Measurements from ENCODE around the gene DTX3L.

Gene DTX3L

GRCh38 chr3:122606330-122606729 is 42.2 kb downstream of the DTX3L start:
- Histone ChIP-seq H3K27ac (ENCODE audit: low read depth, low read length) (no peak overlapping the region), H3K36me3 (ENCODE audit: insufficient read depth, low read length) (no peaks in the 10 kb centered on the region), H3K9me3 (ENCODE audit: insufficient read depth, low read depth, low read length) (no peaks in the 10 kb centered on the region), H3K27me3 (ENCODE audit: insufficient read depth, low read length) (no peaks in the 10 kb centered on the region), H3K4me1 (ENCODE audit: insufficient read depth, low read length) (peaks cover 3% of the 10 kb centered on the region; the same call in 1 of the 2 replicates), H3K4me3 (ENCODE audit: low read length) (no peak overlapping the region), H3K9ac (ENCODE audit: low read depth, low read length) (no peak overlapping the region)
- 82% methylated on average over 3 of the region's 4 CpGs for WGBS

- WGBS = no CpG with 5 or more reads among the region's 1 CpG
- no peak overlapping the region for H3K9ac ChIP-seq (ENCODE audit: low read depth, low read length)
- no peaks in the 10 kb centered on the region for H3K36me3 ChIP-seq (ENCODE audit: insufficient read depth, low read length)
- no peak overlapping the region for H3K4me3 ChIP-seq (ENCODE audit: low read length)
- no peak overlapping the region for H3K27ac ChIP-seq (ENCODE audit: low read depth, low read length)
- H3K27me3 ChIP-seq (ENCODE audit: insufficient read depth, low read length) = no peaks in the 10 kb centered on the region
- no peaks in the 10 kb centered on the region for H3K4me1 ChIP-seq (ENCODE audit: insufficient read depth, low read length)
- no peaks in the 10 kb centered on the region for H3K9me3 ChIP-seq (ENCODE audit: insufficient read depth, low read depth, low read length)
Measured at GRCh38 chr3:122608916-122609315, 44.8 kb downstream of the DTX3L start.

GRCh38 chr3:122609798-122610559 is 45.8 kb downstream of the DTX3L start:
- no peak overlapping the region for H3K9ac ChIP-seq (ENCODE audit: low read depth, low read length)
- no peaks in the 10 kb centered on the region for H3K27me3 ChIP-seq (ENCODE audit: insufficient read depth, low read length)
- H3K4me3 ChIP-seq (ENCODE audit: low read length) = no peak overlapping the region
- 94% methylated on average over 7 of the region's 7 CpGs for WGBS
- peaks cover under 1% of the 10 kb centered on the region for H3K4me1 ChIP-seq (ENCODE audit: insufficient read depth, low read length)
- H3K36me3 ChIP-seq (ENCODE audit: insufficient read depth, low read length) = no peaks in the 10 kb centered on the region
- no peaks in the 10 kb centered on the region for H3K9me3 ChIP-seq (ENCODE audit: insufficient read depth, low read depth, low read length)
- no peak overlapping the region for H3K27ac ChIP-seq (ENCODE audit: low read depth, low read length)

- Histone ChIP-seq H3K36me3 (ENCODE audit: insufficient read depth, low read length) (no peaks in the 10 kb centered on the region), H3K27me3 (ENCODE audit: insufficient read depth, low read length) (no peaks in the 10 kb centered on the region), H3K9ac (ENCODE audit: low read depth, low read length) (no peak overlapping the region), H3K4me1 (ENCODE audit: insufficient read depth, low read length) (peaks cover 12% of the 10 kb centered on the region), H3K27ac (ENCODE audit: low read depth, low read length) (no peak overlapping the region), H3K4me3 (ENCODE audit: low read length) (no peak overlapping the region), H3K9me3 (ENCODE audit: insufficient read depth, low read depth, low read length) (no peaks in the 10 kb centered on the region)
- 93% methylated on average over 5 of the region's 5 CpGs for WGBS
Measured at GRCh38 chr3:122612696-122613095, 48.6 kb downstream of the DTX3L start.

GRCh38 chr3:122615303-122615702 is 51.2 kb downstream of the DTX3L start:
- H3K4me1 ChIP-seq (ENCODE audit: insufficient read depth, low read length) = peaks cover 12% of the 10 kb centered on the region
- H3K27ac ChIP-seq (ENCODE audit: low read depth, low read length) = no peak overlapping the region
- H3K9me3 ChIP-seq (ENCODE audit: insufficient read depth, low read depth, low read length) = no peaks in the 10 kb centered on the region
- 45% methylated on average over 2 of the region's 3 CpGs for WGBS
- no peak overlapping the region for H3K9ac ChIP-seq (ENCODE audit: low read depth, low read length)
- H3K27me3 ChIP-seq (ENCODE audit: insufficient read depth, low read length) = no peaks in the 10 kb centered on the region
- H3K4me3 ChIP-seq (ENCODE audit: low read length) = no peak overlapping the region
- no peaks in the 10 kb centered on the region for H3K36me3 ChIP-seq (ENCODE audit: insufficient read depth, low read length)

- Histone ChIP-seq H3K4me3 (ENCODE audit: low read length) (no peak overlapping the region), H3K27me3 (ENCODE audit: insufficient read depth, low read length) (no peaks in the 10 kb centered on the region), H3K4me1 (ENCODE audit: insufficient read depth, low read length) (peaks cover 16% of the 10 kb centered on the region), H3K27ac (ENCODE audit: low read depth, low read length) (no peak overlapping the region), H3K9me3 (ENCODE audit: insufficient read depth, low read depth, low read length) (no peaks in the 10 kb centered on the region), H3K36me3 (ENCODE audit: insufficient read depth, low read length) (no peaks in the 10 kb centered on the region), H3K9ac (ENCODE audit: low read depth, low read length) (no peak overlapping the region)
- 83% methylated on average over 3 of the region's 3 CpGs for WGBS
Measured at GRCh38 chr3:122618614-122619013, 54.5 kb downstream of the DTX3L start.

GRCh38 chr3:122619040-122619439 is 54.9 kb downstream of the DTX3L start:
- Histone ChIP-seq H3K4me1 (ENCODE audit: insufficient read depth, low read length) (peaks cover 16% of the 10 kb centered on the region), H3K9me3 (ENCODE audit: insufficient read depth, low read depth, low read length) (no peaks in the 10 kb centered on the region), H3K27me3 (ENCODE audit: insufficient read depth, low read length) (no peaks in the 10 kb centered on the region), H3K9ac (ENCODE audit: low read depth, low read length) (no peak overlapping the region), H3K4me3 (ENCODE audit: low read length) (no peak overlapping the region), H3K27ac (ENCODE audit: low read depth, low read length) (no peak overlapping the region), H3K36me3 (ENCODE audit: insufficient read depth, low read length) (no peaks in the 10 kb centered on the region)
- WGBS = 92% methylated on average over 3 of the region's 4 CpGs

GRCh38 chr3:122620399-122620798 is 56.3 kb downstream of the DTX3L start:
- no peak overlapping the region for H3K27ac ChIP-seq (ENCODE audit: low read depth, low read length)
- H3K4me1 ChIP-seq (ENCODE audit: insufficient read depth, low read length) = peaks cover 11% of the 10 kb centered on the region
- no peaks in the 10 kb centered on the region for H3K36me3 ChIP-seq (ENCODE audit: insufficient read depth, low read length)
- no peaks in the 10 kb centered on the region for H3K9me3 ChIP-seq (ENCODE audit: insufficient read depth, low read depth, low read length)
- no peaks in the 10 kb centered on the region for H3K27me3 ChIP-seq (ENCODE audit: insufficient read depth, low read length)
- WGBS = 82% methylated on average over 4 of the region's 4 CpGs
- no peak overlapping the region for H3K4me3 ChIP-seq (ENCODE audit: low read length)
- no peak overlapping the region for H3K9ac ChIP-seq (ENCODE audit: low read depth, low read length)

GRCh38 chr3:122621112-122621511 is 57.0 kb downstream of the DTX3L start:
- Histone ChIP-seq H3K4me3 (ENCODE audit: low read length) (no peak overlapping the region), H3K9me3 (ENCODE audit: insufficient read depth, low read depth, low read length) (no peaks in the 10 kb centered on the region), H3K9ac (ENCODE audit: low read depth, low read length) (no peak overlapping the region), H3K4me1 (ENCODE audit: insufficient read depth, low read length) (0 out of 2 replicates have a peak, but pooled peaks cover 4% of the 10 kb centered on the region), H3K27ac (ENCODE audit: low read depth, low read length) (no peak overlapping the region), H3K27me3 (ENCODE audit: insufficient read depth, low read length) (no peaks in the 10 kb centered on the region), H3K36me3 (ENCODE audit: insufficient read depth, low read length) (no peaks in the 10 kb centered on the region)
- 89% methylated on average over 3 of the region's 3 CpGs for WGBS

- 90% methylated on average over 8 of the region's 8 CpGs for WGBS
- Histone ChIP-seq H3K27ac (ENCODE audit: low read depth, low read length) (no peak overlapping the region), H3K9me3 (ENCODE audit: insufficient read depth, low read depth, low read length) (no peaks in the 10 kb centered on the region), H3K27me3 (ENCODE audit: insufficient read depth, low read length) (no peaks in the 10 kb centered on the region), H3K4me1 (ENCODE audit: insufficient read depth, low read length) (0 out of 2 replicates have a peak, but pooled peaks cover 4% of the 10 kb centered on the region), H3K9ac (ENCODE audit: low read depth, low read length) (no peak overlapping the region), H3K4me3 (ENCODE audit: low read length) (no peak overlapping the region), H3K36me3 (ENCODE audit: insufficient read depth, low read length) (no peaks in the 10 kb centered on the region)
Measured at GRCh38 chr3:122623031-122623829, 59.1 kb downstream of the DTX3L start.

All from HUES64 (cell line).